Chondrocyte (in vitro differentiated cells): ENCODE data around the gene DELE1. TPM values are rescaled to one million over a fixed set of nuclear protein-coding genes. Genes with fewer than 3 reads are reported as not detected.
"Not testable (repeated sequence)": the region's sequence is repeated elsewhere in the genome, so short reads cannot be mapped to it uniquely, and the experiment has no call there.

Experiments used
- DNase-seq: peaks from one replicate; pipeline ENCODE4 v3.0.0; 2021; ENCODE audit warnings: mixed read lengths, low spot score
- H3K27ac Mint-ChIP-seq: one replicate; pipeline ENCODE4 v1.8.0; 2021; ENCODE audit warnings: mild to moderate bottlenecking, moderate library complexity, mixed read lengths; ENCODE audit not compliant: unreplicated experiment
- H3K27me3 Mint-ChIP-seq: 2 replicates; pipeline ENCODE4 v1.8.0; 2021; ENCODE audit warnings: low read depth, mixed read lengths
- H3K36me3 Mint-ChIP-seq: 2 replicates; pipeline ENCODE4 v1.8.0; 2021; ENCODE audit warnings: low read depth, mixed read lengths
- H3K4me1 Mint-ChIP-seq: 2 replicates; pipeline ENCODE4 v1.8.0; 2021; ENCODE audit warnings: low read depth, mild to moderate bottlenecking, mixed read lengths
- H3K4me3 Mint-ChIP-seq: one replicate; pipeline ENCODE4 v1.8.0; 2021; ENCODE audit warnings: mild to moderate bottlenecking, moderate library complexity, mixed read lengths; ENCODE audit not compliant: unreplicated experiment
- H3K9me3 Mint-ChIP-seq: 2 replicates; pipeline ENCODE4 v1.8.0; 2021; ENCODE audit warnings: low read depth, mixed read lengths
- total RNA-seq: library from RNA; stranded (reverse); gene quantifications from 3 replicates; pipeline ENCODE4 v1.2.1, GENCODE V29; 2021
- TF ChIP-seq, protein P1 (sequence below): fragments of 200-600 bp; sonication (generic); IDR thresholded peaks from 2 replicates; pipeline ENCODE4 v1.5.0; 2021; ENCODE audit warnings: antibody characterized with exemption, mild to moderate bottlenecking, moderate library complexity

Gene DELE1
- total RNA-seq, 1 donor from 2014 or later = 43.8 TPM

GRCh38 chr5:141882594-141883183, 41.0 kb upstream of the DELE1 start:
- Mint-ChIP-seq H3K4me3 (no peak overlapping the region), H3K27me3 (peaks cover 52% of the 10 kb centered on the region), H3K27ac (peak overlapping the region; percentile 32), H3K36me3 (no peaks in the 10 kb centered on the region), H3K9me3 (no peaks in the 10 kb centered on the region), H3K4me1 (peaks cover 20% of the 10 kb centered on the region)
- TF ChIP-seq, protein P1, sequence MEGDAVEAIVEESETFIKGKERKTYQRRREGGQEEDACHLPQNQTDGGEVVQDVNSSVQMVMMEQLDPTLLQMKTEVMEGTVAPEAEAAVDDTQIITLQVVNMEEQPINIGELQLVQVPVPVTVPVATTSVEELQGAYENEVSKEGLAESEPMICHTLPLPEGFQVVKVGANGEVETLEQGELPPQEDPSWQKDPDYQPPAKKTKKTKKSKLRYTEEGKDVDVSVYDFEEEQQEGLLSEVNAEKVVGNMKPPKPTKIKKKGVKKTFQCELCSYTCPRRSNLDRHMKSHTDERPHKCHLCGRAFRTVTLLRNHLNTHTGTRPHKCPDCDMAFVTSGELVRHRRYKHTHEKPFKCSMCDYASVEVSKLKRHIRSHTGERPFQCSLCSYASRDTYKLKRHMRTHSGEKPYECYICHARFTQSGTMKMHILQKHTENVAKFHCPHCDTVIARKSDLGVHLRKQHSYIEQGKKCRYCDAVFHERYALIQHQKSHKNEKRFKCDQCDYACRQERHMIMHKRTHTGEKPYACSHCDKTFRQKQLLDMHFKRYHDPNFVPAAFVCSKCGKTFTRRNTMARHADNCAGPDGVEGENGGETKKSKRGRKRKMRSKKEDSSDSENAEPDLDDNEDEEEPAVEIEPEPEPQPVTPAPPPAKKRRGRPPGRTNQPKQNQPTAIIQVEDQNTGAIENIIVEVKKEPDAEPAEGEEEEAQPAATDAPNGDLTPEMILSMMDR = no peak
- DNase-seq = no peak

- Mint-ChIP-seq H3K9me3 (no peaks in the 10 kb centered on the region), H3K27me3 (peaks cover 52% of the 10 kb centered on the region), H3K27ac (no peak overlapping the region), H3K36me3 (no peaks in the 10 kb centered on the region), H3K4me1 (peaks cover 18% of the 10 kb centered on the region), H3K4me3 (no peak overlapping the region)
- no peak for DNase-seq
- TF ChIP-seq, protein P1 = no peak
Measured at GRCh38 chr5:141883184-141883891, 40.3 kb upstream of the DELE1 start.

- Mint-ChIP-seq H3K4me3 (no peak overlapping the region), H3K27me3 (peaks cover 52% of the 10 kb centered on the region), H3K27ac (no peak overlapping the region), H3K36me3 (no peaks in the 10 kb centered on the region), H3K4me1 (peaks cover 15% of the 10 kb centered on the region), H3K9me3 (no peaks in the 10 kb centered on the region)
- DNase-seq = no peak
- TF ChIP-seq, protein P1 = no peak
Measured at GRCh38 chr5:141883892-141884318, 39.8 kb upstream of the DELE1 start.

- H3K27ac Mint-ChIP-seq = no peak overlapping the region
- no peaks in the 10 kb centered on the region for H3K9me3 Mint-ChIP-seq
- TF ChIP-seq, protein P1 = peak; percentile 71
- no peak overlapping the region for H3K4me3 Mint-ChIP-seq
- H3K27me3 Mint-ChIP-seq = peaks cover 25% of the 10 kb centered on the region
- H3K4me1 Mint-ChIP-seq = no peaks in the 10 kb centered on the region
- no peak for DNase-seq
- H3K36me3 Mint-ChIP-seq = no peaks in the 10 kb centered on the region
Measured at GRCh38 chr5:141889282-141889871, 34.3 kb upstream of the DELE1 start.

DNA sequence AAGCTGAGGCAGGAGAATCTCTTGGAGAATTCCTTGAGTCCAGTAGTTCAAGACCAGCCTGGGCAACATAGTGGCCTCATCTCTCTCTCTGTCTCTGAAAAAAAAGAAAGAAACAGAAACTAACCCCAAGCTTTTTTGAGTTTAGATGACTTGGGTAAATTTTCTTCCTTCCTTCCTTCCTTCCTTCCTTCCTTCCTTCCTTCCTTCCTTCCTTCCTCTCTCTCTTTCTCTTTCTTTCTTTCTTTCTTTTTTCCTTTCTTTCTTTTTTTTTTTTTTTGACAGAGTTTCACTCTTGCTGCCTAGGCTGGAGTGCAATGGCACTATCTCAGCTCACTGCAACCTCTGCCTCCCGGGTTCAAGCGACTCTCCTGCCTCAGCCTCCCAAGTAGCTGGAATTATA, 33.2 kb upstream of the DELE1 start:
- not testable (repeated sequence) for H3K27ac Mint-ChIP-seq, DNase-seq

More for the DNA sequence above, 33.2 kb upstream of the DELE1 start:
- not testable (repeated sequence) for H3K9me3 Mint-ChIP-seq, H3K4me1 Mint-ChIP-seq, H3K4me3 Mint-ChIP-seq, H3K36me3 Mint-ChIP-seq
- H3K27me3 Mint-ChIP-seq = peaks cover 16% of the 10 kb centered on the region
